GM12875 (cell line): ENCODE data around the gene SIGLECL1.

Source experiments
- H3K4me3 ChIP-seq: one replicate; pipeline ENCODE4 v1.5.1; 2011; ENCODE audit warnings: low read depth, low read length, control low read depth
- TF ChIP-seq, protein P1 (sequence below): IDR thresholded peaks from 2 replicates; pipeline ENCODE4 v1.5.1; 2011; ENCODE audit warnings: low read depth, mild to moderate bottlenecking, control low read depth, inconsistent platforms, low read length, moderate library complexity, borderline replicate concordance; ENCODE audit not compliant: insufficient read depth

SIGLECL1 gene

DNA sequence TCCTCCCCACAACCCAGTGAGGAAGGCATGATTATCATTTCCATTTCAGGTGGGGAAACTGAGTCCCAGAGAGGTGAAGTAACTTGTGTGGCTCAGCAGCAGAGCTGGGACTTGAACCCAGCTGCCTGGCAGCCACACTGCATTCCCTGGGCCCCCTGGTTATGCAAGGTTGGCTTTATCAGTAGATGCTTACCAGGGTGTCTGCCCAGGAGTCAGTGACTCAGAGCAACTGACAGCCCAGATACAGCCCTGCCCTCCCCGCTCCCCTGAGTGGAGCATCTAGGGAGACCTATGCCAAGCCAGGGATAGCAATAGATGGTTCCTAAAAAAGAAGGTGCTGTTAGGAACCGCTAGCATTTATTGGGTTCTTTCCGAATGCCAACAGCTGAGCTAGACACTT lies 66.5 kb downstream of the SIGLECL1 start:
- no peak overlapping the region for H3K4me3 ChIP-seq
- TF ChIP-seq, protein P1, sequence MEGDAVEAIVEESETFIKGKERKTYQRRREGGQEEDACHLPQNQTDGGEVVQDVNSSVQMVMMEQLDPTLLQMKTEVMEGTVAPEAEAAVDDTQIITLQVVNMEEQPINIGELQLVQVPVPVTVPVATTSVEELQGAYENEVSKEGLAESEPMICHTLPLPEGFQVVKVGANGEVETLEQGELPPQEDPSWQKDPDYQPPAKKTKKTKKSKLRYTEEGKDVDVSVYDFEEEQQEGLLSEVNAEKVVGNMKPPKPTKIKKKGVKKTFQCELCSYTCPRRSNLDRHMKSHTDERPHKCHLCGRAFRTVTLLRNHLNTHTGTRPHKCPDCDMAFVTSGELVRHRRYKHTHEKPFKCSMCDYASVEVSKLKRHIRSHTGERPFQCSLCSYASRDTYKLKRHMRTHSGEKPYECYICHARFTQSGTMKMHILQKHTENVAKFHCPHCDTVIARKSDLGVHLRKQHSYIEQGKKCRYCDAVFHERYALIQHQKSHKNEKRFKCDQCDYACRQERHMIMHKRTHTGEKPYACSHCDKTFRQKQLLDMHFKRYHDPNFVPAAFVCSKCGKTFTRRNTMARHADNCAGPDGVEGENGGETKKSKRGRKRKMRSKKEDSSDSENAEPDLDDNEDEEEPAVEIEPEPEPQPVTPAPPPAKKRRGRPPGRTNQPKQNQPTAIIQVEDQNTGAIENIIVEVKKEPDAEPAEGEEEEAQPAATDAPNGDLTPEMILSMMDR, result no peak

DNA sequence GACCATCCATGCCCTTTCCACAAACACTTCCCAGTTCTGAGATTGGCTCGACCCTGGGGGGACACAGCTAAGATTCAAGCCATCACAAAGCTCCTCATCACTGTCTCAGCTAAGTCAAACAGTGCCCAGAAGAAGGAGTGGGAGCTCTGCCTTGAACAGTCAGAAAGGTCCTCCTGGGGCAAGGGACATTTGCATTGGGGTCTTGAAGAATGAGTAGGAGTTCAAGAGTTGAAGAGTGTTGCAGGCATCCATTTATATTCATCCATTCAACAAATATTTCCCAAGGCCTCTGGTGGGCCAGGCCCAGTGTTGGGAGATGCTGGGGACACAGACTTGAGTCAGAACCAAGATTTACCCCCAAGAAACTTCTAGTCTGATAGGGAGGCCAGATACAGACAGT lies 67.1 kb downstream of the SIGLECL1 start:
- TF ChIP-seq, protein P1, result no peak
- no peak overlapping the region for H3K4me3 ChIP-seq
